GM15510 (cell line): ENCODE data around the gene BLVRB.
A peak's percentile ranks its signal among the peaks of the same experiment; 100 is the strongest.

ENCODE experiments used
- POLR2A ChIP-seq: IDR thresholded peaks from 3 replicates; pipeline ENCODE4 v1.6.1; 2011; ENCODE audit warnings: borderline replicate concordance; ENCODE audit not compliant: insufficient read length; ENCODE audit errors: extremely low read depth

Gene BLVRB

DNA sequence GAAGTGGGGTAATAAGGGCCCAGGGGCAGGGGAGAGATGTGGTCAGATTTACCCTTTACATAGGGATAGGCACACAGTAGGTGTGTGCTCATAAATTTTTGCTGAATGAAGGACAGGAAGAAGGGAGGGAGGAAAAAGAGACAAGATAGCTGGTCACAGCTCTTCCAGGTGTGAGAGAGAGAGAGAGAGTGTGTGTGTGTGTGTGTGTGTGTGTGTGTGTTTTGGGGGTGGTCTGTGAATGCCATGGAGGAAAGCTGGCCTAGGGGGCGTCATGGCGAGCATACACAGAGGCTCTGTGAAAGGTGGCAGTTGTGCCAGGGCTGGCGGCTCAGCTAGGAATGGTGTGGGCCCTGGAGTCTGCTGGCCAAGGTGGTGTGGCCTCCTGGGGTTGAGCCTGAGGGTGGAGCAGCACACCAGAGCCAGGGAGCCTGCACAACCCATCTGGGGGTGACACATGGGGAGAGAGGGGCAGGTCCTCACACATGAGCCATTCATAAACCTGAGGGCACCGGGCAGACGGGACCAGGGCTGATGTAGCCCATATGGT, 46.4 kb downstream of the BLVRB start:
- no peak for TF ChIP-seq POLR2A

DNA sequence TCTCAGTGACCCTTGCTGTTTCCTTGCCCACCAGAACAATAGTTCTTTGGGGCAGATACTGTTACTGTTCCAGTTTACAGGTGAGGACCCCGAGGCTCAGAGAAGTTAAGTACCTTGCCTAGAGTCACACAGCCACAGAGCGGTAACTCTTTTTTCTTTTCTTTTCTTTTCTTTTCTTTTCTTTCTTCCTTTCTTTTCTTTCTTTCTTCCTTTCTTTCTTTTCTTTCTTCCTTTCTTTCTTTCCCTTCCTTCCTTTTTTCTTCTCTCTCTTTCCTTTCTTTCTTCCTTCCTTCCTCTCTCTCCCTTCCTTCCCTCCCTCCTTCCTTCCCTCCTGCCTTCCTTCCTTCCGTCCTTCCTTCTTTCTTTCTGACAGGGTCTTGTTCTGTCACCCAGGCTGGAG, 47.5 kb downstream of the BLVRB start:
- no peak for TF ChIP-seq POLR2A

DNA sequence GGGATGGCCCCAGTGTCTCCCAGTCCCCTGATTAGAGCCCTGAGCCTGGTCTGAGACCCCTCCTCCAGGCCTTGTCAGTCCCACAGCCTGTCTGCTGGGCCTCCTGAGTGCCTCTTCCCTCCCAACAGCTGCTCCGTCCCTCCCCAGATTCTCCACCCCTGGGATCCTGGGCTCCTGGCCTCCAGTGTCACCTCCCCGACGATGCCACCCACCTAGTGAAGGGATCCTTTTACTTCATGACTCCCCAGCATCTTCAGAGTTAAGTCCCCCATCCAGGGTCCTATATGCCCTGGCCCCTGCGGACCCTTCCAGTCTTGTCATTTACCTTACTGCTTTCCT, 47.9 kb downstream of the BLVRB start:
- no peak for TF ChIP-seq POLR2A

DNA sequence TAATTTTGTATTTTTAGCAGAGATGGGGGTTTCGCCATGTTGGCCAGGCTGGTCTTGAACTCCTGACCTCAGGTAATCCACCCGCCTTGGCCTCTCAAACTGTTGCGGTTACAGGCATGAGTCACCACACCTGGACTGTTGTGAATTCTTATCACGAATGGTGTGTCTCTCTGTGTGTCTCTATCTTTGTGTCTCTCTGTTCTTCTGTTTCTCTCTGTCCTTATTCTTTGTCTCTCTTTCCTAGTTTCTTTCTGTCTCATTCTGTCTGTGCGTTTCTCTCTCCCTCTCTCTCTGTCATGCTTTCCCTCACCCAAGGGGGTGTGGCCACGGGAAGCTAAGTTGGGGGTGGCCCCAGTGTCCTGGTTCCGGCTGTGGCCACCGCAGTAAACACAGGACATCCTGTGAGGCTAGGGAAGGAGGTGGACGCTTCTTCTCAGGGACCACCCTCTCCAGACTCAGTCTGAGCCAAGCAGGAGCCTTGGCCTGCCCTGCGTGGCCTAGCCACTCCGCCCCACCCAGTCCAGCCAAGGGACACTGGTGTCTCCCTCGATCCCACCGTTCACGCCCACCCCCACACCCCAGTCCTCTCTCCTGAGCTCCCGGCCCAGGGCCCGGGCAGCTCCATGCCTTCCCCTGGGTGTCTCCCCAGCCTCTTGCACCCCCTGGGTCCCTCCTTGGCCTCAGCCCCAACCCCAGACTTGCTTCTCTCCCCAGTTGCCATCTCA, 48.5 kb downstream of the BLVRB start:
- peak; percentile 17 for TF ChIP-seq POLR2A

DNA sequence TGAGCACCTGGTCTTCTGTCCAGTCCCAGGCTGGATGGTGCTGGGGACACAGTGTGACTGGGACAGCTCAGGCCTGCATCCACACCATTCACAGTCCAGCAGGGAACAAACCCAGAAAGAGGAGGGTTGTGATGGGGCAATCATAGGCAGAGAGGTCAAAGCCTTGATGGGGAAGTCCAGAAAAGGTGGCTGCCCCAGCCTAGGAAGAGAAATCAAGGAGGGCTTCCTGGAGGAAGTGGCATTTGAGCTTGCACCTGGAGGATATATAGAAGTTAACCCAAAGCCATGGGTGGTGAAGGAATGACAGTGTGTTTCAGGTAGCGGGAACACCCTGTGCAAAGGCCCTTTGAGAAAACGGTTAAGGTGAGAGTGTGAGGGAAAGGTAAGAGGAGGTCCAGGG, 49.8 kb downstream of the BLVRB start:
- TF ChIP-seq POLR2A: no peak

DNA sequence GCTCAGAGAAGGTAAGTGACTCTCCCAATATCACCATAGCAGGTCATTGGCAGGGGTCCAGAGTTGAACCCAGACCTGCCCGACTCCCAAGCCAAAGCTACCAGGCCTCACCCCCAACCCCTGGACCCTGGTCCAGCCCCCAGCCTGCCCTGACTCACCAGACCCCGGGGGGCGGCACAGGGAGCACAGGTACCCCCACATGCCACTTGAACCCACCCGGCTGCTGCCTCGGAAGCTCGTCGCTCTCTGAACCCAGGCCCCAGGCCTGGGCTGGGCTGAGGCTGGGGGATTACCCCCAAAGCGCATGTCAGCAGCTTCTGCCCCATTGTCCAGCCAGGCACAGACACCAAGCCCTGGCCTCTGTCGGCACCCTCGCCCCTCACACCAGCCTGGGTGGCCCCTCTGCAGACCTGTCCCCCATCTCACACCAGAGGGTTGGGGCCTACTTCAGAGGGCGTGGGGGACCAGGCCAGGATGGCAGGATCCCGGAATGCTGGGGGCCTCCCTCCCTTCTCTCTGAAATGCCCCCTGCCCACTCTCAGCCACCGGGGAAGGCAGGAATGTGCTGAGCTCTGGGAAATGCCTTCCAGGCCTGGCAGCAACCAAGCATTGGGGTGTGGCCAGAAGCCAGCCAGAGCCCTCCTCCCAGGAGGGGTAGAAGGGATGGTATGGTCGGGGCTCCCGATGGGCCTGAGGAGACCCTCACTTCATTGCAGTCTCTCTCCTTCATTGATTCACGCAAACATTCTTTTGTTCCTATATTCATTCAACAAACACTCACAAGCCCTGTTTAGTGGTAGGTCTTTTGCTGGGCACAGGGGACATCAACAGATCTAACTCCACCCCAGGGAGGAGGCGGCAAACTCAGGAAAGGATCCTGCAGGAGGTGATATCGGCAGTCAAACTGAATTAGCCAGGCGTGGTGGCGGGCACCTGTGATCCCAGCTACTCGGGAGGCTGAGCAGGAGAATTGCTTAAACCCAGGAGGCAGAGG, 50.7 kb downstream of the BLVRB start:
- no peak for TF ChIP-seq POLR2A

DNA sequence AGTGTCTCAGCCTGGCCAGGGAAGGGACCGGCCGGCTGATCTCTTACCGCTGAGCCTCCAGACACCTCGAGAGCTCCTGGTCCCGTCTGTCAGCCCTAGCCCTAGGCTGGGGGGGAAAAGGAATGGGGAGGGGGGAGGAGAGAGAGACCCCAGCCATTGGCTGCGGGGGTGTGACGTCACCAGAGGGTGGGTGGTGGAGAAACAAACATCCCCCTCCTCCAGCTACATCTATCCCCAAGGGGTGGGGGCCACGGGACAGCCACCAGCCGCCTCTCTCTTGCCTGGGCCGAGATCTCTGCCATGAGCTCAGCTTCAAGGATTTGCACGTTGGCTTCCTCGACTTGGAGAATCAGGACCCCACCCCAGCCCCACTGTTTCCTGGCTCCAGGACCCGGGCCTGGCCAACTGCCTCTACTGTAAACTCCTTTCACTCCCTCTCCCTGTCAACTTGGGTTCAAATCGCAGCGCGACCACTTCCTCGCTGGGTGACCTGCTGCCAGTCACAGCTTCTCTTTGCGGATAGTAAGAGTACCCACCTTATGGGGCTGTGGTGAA, 52.2 kb downstream of the BLVRB start, which contains the start of gene PRX:
Gene PRX (minus strand): TSS at position 88 of the 555 bp plus-strand sequence. CDS start 5,446 bp downstream, outside the sequence.
- TF ChIP-seq POLR2A: no peak

DNA sequence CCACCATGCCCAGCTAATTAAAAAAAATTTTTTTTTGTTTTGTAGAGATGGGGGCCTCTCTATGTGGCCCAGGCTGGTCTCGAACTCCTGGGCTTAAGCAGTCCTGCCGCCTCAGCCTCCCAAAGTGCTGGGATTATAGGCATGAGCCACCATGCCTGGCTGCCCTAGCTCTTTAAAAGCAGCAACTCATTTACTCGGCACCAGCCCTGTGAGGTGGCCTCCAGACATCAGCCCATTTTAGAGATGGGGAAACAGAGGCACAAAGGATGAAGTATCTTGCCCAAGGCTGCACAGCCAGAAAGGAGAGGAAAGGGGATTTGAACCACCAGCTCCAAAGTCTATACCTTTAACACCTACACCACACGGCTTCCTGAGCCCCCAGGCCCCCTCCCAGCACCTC, 52.7 kb downstream of the BLVRB start:
- TF ChIP-seq POLR2A: no peak

DNA sequence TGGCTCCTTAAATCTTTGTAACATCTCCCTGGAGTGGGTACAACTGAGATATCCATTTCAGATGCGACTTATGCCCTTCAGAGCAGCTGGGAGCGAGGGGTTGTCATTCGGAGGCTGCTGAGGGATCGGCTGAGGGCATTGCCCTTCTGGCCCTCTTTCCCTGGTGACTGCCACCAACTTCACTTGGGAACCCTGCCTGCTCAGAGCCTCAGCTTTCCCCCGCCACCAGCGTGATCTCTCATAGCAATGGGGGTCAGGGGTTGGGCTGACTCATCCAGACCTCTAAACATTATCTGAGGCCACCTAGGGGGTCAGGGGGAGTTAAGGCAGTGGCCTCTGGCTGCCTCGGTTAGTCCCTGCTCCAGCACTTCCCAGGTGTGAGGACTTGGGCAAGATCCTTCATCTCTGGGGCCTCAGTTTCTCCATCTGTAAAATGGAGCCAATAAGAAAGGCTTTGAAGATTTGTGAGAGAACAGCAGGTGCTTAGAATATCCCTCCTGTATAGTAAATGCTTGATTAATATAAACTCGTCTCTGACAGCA, 53.5 kb downstream of the BLVRB start:
- TF ChIP-seq POLR2A: no peak

DNA sequence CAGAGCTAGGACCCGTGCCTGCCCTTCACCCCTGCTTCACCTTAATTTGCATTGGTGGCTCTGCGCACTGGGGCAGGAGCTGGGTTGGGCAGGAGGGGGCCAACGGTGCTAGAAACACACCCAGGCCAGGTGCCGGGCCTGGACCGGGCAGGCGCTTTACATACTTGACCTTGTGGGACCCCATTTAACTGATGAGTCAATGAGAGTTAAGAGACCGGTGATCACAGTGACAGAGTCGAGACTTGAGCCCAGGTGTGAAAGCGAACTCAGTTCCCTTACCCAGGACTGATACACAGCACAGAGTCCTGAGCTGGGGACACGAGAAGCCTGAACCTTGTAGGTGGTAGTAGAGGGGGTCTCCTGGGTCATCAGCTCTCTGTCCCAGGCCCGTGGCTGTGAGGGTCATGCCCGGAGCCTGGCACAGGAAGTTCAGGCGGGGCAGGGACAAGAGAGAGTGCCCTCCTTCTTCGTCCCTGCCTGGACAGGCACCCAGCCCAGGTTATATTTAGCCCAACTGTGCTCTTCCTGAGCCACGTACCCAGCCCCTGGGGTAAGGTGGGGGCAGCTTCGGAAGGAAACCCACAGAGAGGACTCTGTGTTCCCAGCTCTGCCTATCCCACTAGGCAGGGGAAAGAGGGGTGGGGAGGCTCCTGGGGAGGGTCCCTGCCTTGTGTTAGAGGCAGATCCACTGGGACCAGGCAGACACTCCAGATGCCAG, 54.3 kb downstream of the BLVRB start:
- no peak for TF ChIP-seq POLR2A

DNA sequence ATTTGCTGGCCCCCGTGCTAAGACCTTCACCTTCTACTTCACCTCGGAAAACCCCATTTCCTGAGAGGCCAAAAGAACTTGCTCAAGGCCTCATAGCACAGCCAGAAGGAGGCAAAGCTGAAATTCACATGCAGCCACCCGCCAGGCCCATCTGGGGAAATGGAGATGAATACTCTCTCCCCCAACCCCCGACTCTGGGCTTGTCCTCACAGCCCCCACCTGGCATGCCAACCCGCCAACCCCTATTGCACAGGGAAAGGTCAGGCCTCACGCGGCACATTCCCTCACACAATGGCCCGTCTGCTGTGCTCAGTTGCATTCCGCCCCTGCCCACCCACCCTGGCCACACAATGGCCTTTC, 55.5 kb downstream of the BLVRB start:
- no peak for TF ChIP-seq POLR2A

DNA sequence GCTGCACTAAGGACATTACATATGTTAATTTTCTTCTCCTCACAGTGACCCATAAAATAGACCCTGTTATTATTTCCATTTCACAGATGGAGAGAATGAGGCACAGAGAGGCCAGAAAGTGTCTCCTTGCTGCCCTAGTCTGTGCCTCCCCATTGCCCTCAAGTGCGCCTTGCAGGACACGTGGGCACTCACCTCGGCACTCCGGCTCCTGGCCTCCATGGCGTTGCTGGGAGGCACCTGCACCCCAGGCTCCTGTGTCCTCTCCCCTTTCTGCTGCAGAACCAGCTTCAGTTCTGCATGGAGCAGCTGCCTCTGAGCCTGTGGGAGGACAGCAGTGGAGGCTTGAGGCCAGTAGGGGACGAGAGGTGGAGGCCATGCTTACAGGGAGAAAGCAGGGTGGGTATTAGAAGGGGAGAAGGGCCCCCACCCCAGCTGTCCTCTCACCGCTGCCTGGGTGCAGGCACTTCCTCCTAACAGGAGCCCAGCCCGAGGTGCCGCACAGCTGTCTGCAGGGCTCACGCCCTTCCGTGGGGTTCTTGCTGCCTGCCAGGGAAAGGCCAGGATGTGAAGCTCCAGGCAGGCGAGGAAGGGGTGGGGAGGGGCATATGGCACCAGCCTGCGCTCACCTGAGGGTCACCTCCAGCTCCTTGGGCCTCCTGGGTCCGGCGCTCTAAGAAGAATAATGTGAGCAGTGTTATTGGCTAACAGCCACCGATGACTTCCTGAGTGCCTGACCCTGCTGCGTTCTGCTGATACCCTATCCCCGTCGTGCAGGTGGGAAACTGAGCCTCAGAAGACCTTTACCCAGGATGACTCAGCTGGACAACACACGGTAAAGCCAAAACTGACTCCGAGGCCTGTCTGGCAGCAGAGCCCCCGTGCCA, 57.6 kb downstream of the BLVRB start:
- TF ChIP-seq POLR2A: no peak

DNA sequence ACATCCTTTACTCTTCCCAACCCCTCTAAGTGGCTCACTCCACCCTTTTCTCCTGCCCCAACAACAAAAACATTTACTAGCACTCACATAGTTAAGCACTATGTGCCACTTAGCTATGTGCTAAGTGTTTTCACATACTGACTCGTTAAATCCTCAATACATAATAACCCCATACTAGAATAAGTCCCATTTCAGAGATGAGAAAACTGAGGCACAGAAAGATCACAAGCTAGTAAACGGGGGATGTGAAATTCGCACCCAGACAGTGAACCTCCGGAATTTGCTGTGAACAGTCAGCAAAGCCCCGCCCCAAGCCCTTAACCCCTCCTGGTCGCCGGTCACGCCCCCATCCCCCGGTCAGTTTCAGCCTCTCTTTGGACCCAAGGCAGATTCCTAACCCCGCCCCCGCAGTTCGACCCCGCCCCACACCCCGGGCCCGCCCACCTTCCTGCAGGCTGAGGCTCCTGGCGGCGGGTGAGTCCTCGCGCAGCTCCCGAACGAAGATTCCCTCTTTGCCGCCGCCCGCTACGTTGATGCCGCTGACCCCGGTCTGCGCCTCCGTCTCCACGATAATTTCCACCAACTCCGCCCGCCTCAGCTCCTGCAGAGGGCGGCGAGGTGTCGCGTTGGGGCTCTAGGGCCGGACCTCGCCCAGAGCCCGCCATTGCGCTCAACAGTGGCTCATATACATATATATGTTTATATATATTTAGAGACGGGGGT, 62.1 kb downstream of the BLVRB start:
- peak; percentile 28 for TF ChIP-seq POLR2A

DNA sequence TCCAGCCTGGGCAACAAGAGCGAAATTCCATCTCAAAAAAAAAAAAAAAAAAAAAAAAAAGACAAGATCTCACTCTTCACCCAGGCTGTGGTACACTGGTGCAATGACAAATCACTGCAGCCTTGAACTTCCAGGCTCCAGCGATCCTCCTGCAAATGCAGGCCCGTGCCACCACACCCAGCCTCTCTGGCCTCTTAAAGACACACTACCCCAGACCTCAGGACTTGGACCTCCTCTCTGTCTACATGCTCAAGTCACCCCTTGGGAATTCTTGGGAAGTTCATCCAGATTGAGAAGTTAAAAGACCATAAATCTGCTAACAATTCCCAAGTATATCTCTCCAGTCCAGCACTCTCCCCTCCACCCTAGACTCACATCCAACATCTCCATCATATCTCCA, 65.0 kb downstream of the BLVRB start:
- no peak for TF ChIP-seq POLR2A
